Lung (tissue), 12 donors: ENCODE results near the gene ETHE1. TPM values are rescaled to one million over a fixed set of nuclear protein-coding genes. Genes with fewer than 3 reads are reported as not detected.
"Not testable (repeated sequence)": the region's sequence is repeated elsewhere in the genome, so short reads cannot be mapped to it uniquely, and the experiment has no call there.

Source experiments
- ATAC-seq: fragments of 200-7000 bp; cut with Tn5 transposase; one replicate; pipeline ENCODE4 v1.9.1; 2020; ENCODE audit warnings: moderate number of reproducible peaks; ENCODE audit not compliant: insufficient read depth, low FRiP score
- DNase-seq, 3 donors: peaks; one replicate each; pipeline ENCODE4 v3.0.0-alpha.2; 2013 to 2017
- H3K27ac ChIP-seq, 2 donors: one replicate each; pipeline ENCODE4 v1.5.1; 2013; ENCODE audit warnings: mild to moderate bottlenecking in 2 of 2, moderate library complexity in 2 of 2, control low read depth in 1 of 2, inconsistent platforms in 1 of 2, low read depth in 1 of 2, low read length in 1 of 2
- H3K27me3 ChIP-seq, 3 donors: one replicate each; pipeline ENCODE4 v1.5.1; 2013; ENCODE audit warnings: low read length in 2 of 3; ENCODE audit not compliant: control insufficient read depth in 3 of 3, insufficient read depth in 3 of 3
- H3K36me3 ChIP-seq, 4 donors: one replicate each; pipeline ENCODE4 v1.5.1; 2013; ENCODE audit warnings: low read length in 4 of 4, mild to moderate bottlenecking in 1 of 4, moderate library complexity in 1 of 4; ENCODE audit not compliant: control insufficient read depth in 4 of 4, insufficient read depth in 4 of 4
- H3K4me1 ChIP-seq, 5 donors: one replicate each; pipeline ENCODE4 v1.5.1; 2013; ENCODE audit warnings: low read length in 5 of 5, mild to moderate bottlenecking in 2 of 5, moderate library complexity in 1 of 5; ENCODE audit not compliant: control insufficient read depth in 5 of 5, insufficient read depth in 5 of 5
- H3K4me3 ChIP-seq: one replicate; pipeline ENCODE4 v1.5.1; 2013; ENCODE audit warnings: mild to moderate bottlenecking, control low read depth, moderate library complexity
- H3K9ac ChIP-seq, 2 donors: one replicate each; pipeline ENCODE4 v1.5.1; 2013; ENCODE audit warnings: low read length in 2 of 2, control low read depth in 1 of 2; ENCODE audit not compliant: insufficient read depth in 1 of 2
- H3K9me3 ChIP-seq, 4 donors: one replicate each; pipeline ENCODE4 v1.5.1; 2013; ENCODE audit warnings: low read length in 3 of 4, mild to moderate bottlenecking in 1 of 4, moderate library complexity in 1 of 4; ENCODE audit not compliant: control insufficient read depth in 4 of 4, insufficient read depth in 3 of 4
- WGBS, 2 donors: extraction: QIAGEN DNeasy Blood & Tissue Kit; methylation state at CpG; one replicate each; pipeline ENCODE4 v1.1.7; 2013; 5-methylcytosine and 5-hydroxymethylcytosine counted together
- polyA plus RNA-seq, 2 donors: library from polyadenylated mRNA; stranded (reverse); fragments of 200-250 nt; gene quantifications; one replicate each; pipeline ENCODE4 v1.2.1, GENCODE V29; 2013
- total RNA-seq, 2 donors: library from RNA; depleted of rRNA in 1 of 2; stranded (reverse); fragments of >200 nt in 1 of 2; gene quantifications; one replicate each; pipeline ENCODE4 v1.2.1, GENCODE V29; 2014 to 2021
- TF ChIP-seq, protein P1 (sequence below): IDR thresholded peaks from 2 replicates; pipeline ENCODE4 v1.5.1; 2012; ENCODE audit warnings: mild to moderate bottlenecking; ENCODE audit errors: control extremely low read depth, extremely low read depth
- donor health status: control.
- donor health status: control.
- donor health status: Bipolar disorder and iron deficiency.
- donor health status: healthy.
- donor health status: DM: yes; HTN: yes; CAD: no.

ETHE1 gene
- total and polyA plus RNA-seq, 4 donors, result 15.0 to 76.9 (median 37.5) TPM

DNA sequence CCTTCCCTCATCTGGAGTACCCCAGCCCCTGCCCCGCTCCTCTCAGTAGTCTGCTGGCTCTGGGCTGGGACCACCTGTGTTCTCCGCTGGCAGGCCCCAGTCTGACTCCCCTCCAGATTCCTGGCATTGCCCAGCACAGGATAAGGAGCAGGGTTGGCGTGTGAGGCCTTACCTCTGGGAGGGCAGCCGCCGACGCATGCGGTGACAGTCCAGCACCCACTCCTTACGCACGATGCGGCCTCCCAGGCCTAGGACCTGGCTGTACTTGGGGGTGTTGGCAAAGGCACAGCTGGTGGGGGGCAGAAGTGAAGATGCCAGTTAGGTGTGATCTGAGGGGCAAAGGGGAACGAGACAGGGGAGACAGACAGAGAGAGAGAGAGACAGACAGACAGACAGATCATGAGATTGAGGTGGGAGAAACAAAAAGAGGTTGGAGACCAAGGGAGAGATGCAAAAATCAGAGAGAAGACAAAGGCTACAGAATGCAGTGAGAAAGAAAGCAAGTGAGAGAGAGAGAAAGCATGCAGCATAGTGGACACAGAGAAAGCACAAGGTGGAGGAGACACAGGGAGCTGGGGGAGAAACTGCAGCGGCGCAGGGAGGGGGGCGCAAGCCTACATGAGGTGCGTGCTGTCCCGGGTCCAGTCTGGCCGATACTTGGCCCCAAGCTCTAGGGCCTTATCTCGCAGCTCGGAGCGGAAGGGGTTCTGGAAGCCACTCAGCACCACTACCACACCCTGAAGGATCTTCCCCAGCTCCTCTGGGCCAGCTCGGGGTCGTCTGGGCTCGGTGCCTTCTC lies 24.6 kb upstream of the ETHE1 start:
- DNase-seq, result no peak
- TF ChIP-seq, protein P1, sequence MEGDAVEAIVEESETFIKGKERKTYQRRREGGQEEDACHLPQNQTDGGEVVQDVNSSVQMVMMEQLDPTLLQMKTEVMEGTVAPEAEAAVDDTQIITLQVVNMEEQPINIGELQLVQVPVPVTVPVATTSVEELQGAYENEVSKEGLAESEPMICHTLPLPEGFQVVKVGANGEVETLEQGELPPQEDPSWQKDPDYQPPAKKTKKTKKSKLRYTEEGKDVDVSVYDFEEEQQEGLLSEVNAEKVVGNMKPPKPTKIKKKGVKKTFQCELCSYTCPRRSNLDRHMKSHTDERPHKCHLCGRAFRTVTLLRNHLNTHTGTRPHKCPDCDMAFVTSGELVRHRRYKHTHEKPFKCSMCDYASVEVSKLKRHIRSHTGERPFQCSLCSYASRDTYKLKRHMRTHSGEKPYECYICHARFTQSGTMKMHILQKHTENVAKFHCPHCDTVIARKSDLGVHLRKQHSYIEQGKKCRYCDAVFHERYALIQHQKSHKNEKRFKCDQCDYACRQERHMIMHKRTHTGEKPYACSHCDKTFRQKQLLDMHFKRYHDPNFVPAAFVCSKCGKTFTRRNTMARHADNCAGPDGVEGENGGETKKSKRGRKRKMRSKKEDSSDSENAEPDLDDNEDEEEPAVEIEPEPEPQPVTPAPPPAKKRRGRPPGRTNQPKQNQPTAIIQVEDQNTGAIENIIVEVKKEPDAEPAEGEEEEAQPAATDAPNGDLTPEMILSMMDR, result no peak
- no peak for ATAC-seq
- Histone ChIP-seq H3K27me3 (no peaks in the 10 kb centered on the region), H3K27ac (no peak overlapping the region), H3K9ac (no peak overlapping the region), H3K36me3 (peaks cover 10 to 36% (median 31%) of the 10 kb centered on the region in 4 donors), H3K4me3 (no peak overlapping the region), H3K9me3 (peaks cover 0 to 1% (median 0%) of the 10 kb centered on the region in 4 donors), H3K4me1 (no peaks in the 10 kb centered on the region)
- 94 to 95% methylated on average over 23 of the region's 23 CpGs for WGBS, 2 donors

DNA sequence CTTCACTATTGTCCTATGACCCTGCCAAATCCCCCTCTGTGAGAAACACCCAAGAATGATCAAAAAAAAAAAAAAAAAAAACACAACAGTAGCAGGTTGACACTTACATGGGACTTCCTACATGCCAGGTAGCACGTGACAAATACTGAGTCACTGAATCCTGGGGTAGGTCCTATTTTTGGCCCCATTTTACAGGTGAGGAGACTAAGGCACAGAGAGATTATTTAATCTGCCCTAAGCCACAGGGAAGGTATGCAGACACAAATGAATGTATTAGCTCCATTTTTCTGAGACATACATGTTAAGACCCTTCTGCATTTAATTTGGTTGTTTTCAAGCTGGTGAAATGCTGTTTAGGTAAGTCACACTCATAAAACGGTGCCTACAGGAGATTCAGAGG lies 21.7 kb upstream of the ETHE1 start:
- TF ChIP-seq, protein P1, result no peak
- no peaks in the 10 kb centered on the region for H3K4me1 ChIP-seq
- no peaks in the 10 kb centered on the region for H3K27me3 ChIP-seq
- ATAC-seq (no peak), DNase-seq (no peak)
- H3K9ac ChIP-seq, result no peak overlapping the region
- peaks cover 10 to 42% (median 26%) of the 10 kb centered on the region in 4 donors for H3K36me3 ChIP-seq
- no peak overlapping the region for H3K4me3 ChIP-seq
- H3K27ac ChIP-seq, result no peak overlapping the region
- H3K9me3 ChIP-seq, result peaks cover 0 to 1% (median 0%) of the 10 kb centered on the region in 4 donors
- 86 to 93% methylated on average over 2 of the region's 2 CpGs for WGBS, 2 donors

DNA sequence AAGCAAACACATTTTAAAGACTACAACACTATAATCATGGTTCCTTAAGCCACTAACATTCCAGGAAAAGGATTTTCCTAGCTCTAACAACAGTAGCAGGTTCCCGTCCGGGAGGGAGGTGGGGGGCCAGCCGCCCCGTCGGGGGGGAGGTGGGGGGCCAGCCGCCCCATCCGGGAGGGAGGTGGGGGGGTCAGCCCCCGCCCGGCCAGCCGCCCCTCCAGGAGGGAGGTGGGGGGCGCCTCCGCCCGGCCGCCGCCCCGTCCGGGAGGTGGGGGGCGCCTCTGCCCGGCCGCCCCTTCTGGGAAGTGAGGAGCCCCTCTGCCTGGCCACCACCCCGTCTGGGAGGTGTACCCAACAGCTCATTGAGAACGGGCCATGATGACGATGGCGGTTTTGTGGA lies 20.9 kb upstream of the ETHE1 start:
- 95 to 96% methylated on average over 9 to 20 of the region's 24 CpGs for WGBS, 2 donors
- peaks cover 10 to 43% (median 23%) of the 10 kb centered on the region in 4 donors for H3K36me3 ChIP-seq
- not testable (repeated sequence) for H3K9me3 ChIP-seq, H3K9ac ChIP-seq, H3K27me3 ChIP-seq, H3K27ac ChIP-seq, H3K4me3 ChIP-seq, DNase-seq, H3K4me1 ChIP-seq, ATAC-seq

DNA sequence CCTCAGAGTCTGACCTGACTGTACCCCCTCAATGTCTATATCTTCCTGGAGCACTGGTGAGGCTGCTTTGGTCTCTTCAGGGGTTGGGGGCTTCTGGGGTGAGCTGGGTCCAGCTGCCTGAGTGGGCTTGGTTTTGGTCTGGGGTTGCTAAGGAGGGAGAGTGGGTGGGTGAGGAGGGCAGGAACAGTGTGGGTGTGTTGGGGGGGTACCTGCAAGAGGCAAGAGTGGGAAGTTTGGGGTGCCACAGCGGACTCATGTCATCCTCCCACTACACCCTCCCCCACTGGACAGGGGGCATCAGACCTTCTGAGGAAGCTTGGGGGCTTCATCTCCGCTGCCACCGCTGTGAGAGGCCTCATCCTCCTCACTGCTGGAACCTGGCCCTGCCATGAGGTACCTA lies 19.6 kb upstream of the ETHE1 start:
- no peaks in the 10 kb centered on the region for H3K9me3 ChIP-seq
- DNase-seq, result no peak
- peaks cover 5 to 42% (median 24%) of the 10 kb centered on the region in 4 donors for H3K36me3 ChIP-seq
- 96 to 98% methylated on average over 3 of the region's 3 CpGs for WGBS, 2 donors
- TF ChIP-seq, protein P1, result no peak
- ATAC-seq, result no peak
- no peak overlapping the region for H3K27ac ChIP-seq
- no peak overlapping the region for H3K9ac ChIP-seq
- no peaks in the 10 kb centered on the region for H3K27me3 ChIP-seq
- H3K4me3 ChIP-seq, result no peak overlapping the region
- no peaks in the 10 kb centered on the region for H3K4me1 ChIP-seq
